Measurements from ENCODE around the gene STK4.

Gene STK4

DNA sequence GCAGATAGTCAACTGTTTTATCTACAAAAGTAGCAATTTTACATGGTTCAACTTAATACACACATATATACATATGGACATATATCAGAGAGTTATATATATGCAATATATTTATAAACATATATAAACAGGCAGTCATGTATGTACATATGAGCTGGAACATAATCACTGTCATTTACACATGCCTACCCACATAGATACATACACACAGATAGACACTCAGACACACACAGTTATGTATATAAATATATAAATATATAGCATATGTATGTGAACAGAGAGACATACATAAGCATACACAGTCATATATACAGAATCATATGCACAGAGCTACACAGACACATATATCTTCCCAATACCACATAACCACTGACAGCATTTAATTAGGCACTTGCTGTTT, 146.4 kb downstream of the STK4 start:
- DNase-seq (ENCODE audit: low read depth): no peak

DNA sequence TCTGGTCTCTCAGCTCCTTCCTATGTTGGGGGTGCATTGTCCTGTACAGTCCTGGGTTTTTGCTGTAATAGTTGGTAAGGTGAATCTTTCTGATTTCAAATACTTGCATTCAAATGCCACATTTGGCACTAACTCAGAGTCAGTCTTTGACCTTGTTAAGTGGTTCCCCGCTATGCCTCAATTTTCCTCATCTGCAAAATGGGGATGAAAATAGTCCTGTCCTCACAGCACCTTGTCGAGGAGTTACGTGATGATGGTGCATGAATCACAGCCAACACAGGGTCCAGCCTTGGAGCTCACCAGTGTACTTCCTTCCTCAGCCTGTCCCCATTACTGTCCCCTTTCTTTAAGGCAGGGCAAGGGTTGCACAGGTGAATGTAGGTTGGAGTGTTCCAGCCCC, 147.6 kb downstream of the STK4 start:
- DNase-seq (ENCODE audit: low read depth): no peak

DNA sequence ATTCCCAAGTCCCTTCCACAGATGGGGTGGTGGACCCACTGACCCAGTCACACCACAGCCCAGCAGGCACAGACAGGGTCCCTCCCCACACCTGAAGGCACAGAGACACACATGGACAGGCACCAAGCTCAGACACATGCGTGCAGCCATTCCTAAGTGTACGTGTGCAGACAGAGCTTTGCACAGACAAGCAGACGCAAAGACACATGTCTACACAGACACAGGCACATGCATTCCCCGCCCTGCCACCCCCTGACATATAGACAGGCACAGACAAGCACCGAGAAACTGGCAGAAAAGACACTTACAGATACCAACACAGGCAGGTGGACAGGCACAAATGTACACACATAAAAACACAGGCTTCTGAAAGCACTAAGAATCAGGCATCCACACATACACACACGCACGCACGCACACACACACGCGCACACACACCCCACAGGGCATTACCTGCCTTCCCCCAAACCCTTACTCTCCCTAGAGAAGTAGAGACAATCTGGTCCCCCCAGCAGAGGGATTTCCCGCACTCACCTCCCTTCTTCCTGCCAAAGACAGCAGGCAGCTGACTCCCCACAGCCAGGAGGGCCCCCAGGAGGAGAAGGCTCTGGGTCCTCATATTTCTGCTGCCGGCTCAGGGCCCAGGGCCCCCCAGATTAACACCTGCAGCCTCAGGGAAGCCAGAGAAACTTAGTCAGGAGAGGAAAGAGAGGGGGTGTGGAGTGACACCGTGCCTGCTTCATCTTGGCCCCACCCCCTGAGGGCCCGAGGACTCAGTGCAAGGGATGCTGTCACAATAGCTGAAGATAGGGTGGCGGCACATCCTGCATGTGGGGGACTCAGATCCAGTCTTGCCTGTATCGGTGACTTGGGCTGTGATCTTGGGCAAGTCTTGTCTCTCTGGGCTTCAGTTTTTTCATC, 148.4 kb downstream of the STK4 start, which contains the start of gene WFDC5:
Gene WFDC5, minus strand, starts transcription at position 710 of the 921 bp plus-strand sequence. Its CDS starts 91 bp downstream, at position 619.
- DNase-seq (ENCODE audit: low read depth): no peak

DNA sequence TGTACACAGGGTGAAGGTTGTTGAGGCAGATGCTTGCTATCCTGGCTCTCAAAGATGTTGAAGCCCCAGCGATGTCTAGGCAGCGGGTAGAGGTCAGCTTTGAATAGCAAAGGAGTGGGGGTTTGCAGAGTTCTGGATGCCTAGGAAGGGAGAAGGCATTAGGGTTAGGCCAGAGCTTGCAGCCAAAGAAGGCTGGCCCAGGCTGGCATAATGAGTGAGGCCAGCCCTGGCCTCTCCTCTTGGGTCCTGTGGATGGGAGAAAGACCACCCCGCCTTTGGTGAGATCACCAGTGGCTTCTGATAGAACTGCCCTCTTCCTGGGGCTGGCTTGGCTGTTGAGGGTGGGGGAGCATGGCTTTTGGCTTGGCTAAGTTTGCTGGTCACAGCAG, 149.1 kb downstream of the STK4 start:
- DNase-seq (ENCODE audit: low read depth): no peak

DNA sequence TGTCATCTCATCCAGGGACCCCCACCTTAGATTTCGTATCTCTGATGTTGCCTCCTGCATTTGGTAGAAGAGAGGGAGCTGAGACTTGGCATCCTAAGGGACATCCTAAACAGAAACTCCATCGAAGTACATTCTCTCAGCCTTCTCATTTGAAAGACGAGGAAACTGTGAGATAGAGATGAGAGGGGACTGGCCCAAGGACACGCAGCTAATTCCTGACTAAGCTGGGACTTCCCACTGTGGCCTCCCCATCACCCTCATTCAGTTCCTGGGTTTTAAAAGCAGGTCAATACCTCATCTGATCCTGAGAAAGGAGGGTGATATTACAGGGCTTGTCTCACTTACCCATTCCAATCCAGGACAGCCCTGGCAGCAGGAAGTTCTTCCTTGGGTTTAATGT, 149.5 kb downstream of the STK4 start:
- DNase-seq (ENCODE audit: low read depth): no peak

DNA sequence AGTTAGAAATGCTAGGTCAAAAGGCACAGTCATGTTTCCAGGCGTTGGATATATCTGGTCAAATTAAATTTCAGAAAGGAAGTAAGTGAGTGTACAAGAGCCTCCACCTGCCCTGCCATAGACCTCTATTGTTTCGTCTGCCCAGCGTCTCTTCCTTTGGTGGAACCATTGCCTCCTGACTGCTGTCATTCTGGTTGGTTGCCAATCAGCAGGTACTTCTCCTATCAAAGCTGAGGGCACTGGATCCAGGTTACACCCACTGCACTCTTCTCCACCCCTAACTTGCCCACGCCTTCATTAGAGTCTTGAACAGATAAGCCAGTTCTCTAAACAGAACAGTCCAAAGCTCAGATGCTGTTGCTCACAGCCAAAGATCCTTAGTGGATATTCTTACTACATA, 151.3 kb downstream of the STK4 start:
- DNase-seq (ENCODE audit: low read depth): no peak

DNA sequence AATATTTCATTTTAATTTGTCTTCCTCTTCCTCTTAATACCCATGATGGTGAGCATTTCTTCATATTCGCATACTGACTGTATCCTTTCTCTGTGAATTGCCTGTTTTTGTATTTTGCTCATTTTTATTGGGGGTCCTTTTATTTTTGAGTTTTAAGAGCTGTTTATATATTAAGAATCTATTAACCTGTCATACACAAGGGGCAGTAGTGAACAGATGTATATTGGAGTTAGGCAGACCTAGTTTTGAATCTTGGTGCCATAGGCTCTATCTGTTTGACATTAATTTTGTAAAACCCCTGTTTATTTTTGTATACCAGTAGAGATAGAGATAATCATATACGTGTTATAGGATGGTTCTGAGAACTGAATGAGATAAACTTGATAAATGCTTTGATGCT, 151.7 kb downstream of the STK4 start:
- DNase-seq (ENCODE audit: low read depth): no peak

DNA sequence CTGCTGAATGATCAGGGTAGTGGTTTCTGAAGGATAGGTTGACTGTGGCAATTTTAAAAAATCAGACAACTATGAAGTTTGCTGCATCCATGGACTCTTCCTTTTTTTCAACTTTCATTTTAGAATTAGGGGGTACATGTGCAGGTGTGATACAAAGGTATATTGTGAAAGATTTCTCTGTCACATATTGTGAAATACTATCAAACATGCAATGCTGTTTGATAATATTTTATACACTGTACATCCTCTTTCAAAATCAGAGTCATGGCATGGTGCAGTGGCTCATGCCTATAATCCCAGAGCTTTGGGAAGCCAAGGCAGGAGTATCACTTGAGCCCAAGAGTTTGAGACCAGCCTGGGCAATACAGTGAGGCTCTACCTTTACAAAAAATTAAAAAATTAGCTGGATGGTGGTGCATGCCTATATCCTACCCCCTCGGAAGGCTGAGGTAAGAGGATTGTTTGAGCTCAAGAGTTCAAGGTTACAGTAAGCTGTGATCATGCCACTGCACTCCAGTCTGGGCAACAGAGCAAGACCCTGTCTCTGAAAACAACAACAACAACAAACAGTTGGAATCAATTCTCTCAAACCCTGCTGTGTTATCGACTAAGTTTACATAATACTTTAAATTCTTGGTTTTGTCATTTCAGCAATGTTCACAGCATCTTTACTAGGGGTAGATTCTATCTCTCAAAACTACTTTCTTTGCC, 153.4 kb downstream of the STK4 start:
- DNase-seq (ENCODE audit: low read depth): no peak

DNA sequence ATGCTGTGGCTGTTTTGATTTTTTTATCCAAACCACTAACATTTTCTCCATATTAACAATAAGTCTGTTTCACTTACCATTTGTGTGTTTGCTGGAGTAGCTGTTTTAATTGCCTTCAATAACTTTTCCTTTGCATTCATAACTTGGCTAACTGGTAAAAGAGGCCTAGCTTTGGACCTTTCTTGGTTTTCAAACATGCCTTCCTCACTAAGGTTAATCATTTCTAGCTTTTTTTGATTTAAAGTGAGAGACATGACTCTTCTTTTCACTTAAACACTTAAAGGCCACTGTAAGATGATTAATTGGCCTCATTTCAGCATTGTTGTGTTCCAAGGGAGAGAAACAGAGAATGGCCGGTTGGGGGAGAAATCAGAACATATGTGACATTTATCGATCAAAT, 155.1 kb downstream of the STK4 start:
- no peak for DNase-seq (ENCODE audit: low read depth)

DNA sequence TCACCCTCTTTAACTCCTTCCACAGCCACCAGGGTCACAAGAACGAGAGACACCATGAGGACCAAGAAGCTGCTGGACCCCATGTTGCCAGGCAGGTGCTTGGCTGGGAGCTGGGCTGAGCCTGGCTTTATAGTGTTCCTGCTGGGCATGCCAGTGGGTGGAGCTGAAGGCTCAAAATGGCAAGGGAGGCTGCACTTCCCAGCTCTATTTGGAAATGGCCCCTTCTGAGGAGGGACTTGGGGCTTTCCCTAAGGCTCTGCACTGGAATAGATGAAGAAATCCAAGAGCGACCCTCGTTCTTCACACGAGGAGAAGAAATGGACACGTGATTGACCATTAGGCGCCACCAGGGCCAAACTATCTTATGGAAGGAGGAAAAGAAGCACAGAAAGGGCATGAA, 158.1 kb downstream of the STK4 start, which contains the start of gene WFDC12:
Gene WFDC12, minus strand, starts transcription at position 101 of the 400 bp plus-strand sequence. Its CDS starts 18 bp downstream, at position 83.
- DNase-seq (ENCODE audit: low read depth): no peak

DNA sequence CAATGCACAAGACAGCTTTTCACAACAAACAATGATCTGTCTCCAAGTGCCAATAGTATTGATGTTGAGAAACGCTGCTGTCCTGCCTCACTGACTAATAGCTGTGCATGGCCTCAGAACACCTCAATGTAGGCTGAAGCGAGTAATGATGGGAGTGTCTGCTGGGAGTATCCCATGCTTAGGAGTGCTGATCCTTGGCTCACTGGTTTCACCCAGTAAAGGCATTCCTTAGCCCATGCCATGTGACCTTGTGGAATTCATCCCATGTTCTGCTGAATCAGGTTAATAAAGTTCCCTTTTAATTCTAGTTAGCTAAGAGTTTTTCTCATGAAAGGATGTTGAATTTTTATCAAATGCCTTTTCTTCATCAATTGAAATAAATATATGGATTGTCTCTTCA, 161.8 kb downstream of the STK4 start:
- no peak for DNase-seq (ENCODE audit: low read depth)

Measured in stimulated activated CD8-positive, alpha-beta memory T cell treated with anti-CD3 and anti-CD28 coated beads, Interleukin-4, amount 100 ng/mL, for 24 hours (primary cell).